Kidney epithelial cell (primary cell): ENCODE measurements around the gene MCM9. TPM values are rescaled to one million over a fixed set of nuclear protein-coding genes. Genes with fewer than 3 reads are reported as not detected.

Experiments
- DNase-seq: peaks from one replicate; pipeline ENCODE4 v3.0.0-alpha.2; 2010; ENCODE audit warnings: low read depth
- H3K27me3 ChIP-seq: 2 replicates; pipeline ENCODE4 v1.6.0; 2011; ENCODE audit warnings: low read length; ENCODE audit not compliant: control insufficient read depth, insufficient read depth
- H3K36me3 ChIP-seq: 2 replicates; pipeline ENCODE4 v1.5.1; 2011; ENCODE audit warnings: low read length; ENCODE audit not compliant: control insufficient read depth, insufficient read depth
- H3K4me3 ChIP-seq: 2 replicates; pipeline ENCODE4 v1.5.1; 2011; ENCODE audit warnings: low read depth, mild to moderate bottlenecking, control low read depth, low read length
- CTCF ChIP-seq: IDR thresholded peaks from 2 replicates; pipeline ENCODE4 v1.5.1; 2011; ENCODE audit warnings: mild to moderate bottlenecking, moderate library complexity, low read length, control low read depth, inconsistent platforms; ENCODE audit not compliant: insufficient read depth, poor library complexity, severe bottlenecking
- total RNA-seq: library from RNA; depleted of rRNA; stranded (reverse); fragments of >200 nt; gene quantifications from 2 replicates; pipeline ENCODE4 v1.2.3, GENCODE V29; 2015

Gene MCM9
- total RNA-seq, 1 donor from 2014 or later: 14.2 TPM

- no peak overlapping the region for H3K4me3 ChIP-seq
- no peaks in the 10 kb centered on the region for H3K36me3 ChIP-seq
- DNase-seq: no peak
- no peak for TF ChIP-seq CTCF
- no peaks in the 10 kb centered on the region for H3K27me3 ChIP-seq
Measured at GRCh38 chr6:118829817-118830478, 105.0 kb downstream of the MCM9 start.

- Histone ChIP-seq H3K27me3 (no peaks in the 10 kb centered on the region), H3K36me3 (no peaks in the 10 kb centered on the region), H3K4me3 (no peak overlapping the region)
- DNase-seq: no peak
- TF ChIP-seq CTCF: no peak
Measured at GRCh38 chr6:118826096-118826495, 108.9 kb downstream of the MCM9 start.

GRCh38 chr6:118825661-118826060 is 109.3 kb downstream of the MCM9 start:
- no peaks in the 10 kb centered on the region for H3K27me3 ChIP-seq
- no peak overlapping the region for H3K4me3 ChIP-seq
- TF ChIP-seq CTCF: no peak
- DNase-seq: no peak
- H3K36me3 ChIP-seq: no peaks in the 10 kb centered on the region

GRCh38 chr6:118815495-118815894 is 119.5 kb downstream of the MCM9 start:
- TF ChIP-seq CTCF: no peak
- Histone ChIP-seq H3K4me3 (no peak overlapping the region), H3K27me3 (no peaks in the 10 kb centered on the region), H3K36me3 (no peaks in the 10 kb centered on the region)
- DNase-seq: no peak

GRCh38 chr6:118813775-118814174 is 121.2 kb downstream of the MCM9 start:
- DNase-seq: no peak
- no peaks in the 10 kb centered on the region for H3K36me3 ChIP-seq
- TF ChIP-seq CTCF: no peak
- no peaks in the 10 kb centered on the region for H3K27me3 ChIP-seq
- H3K4me3 ChIP-seq: no peak overlapping the region

- no peaks in the 10 kb centered on the region for H3K27me3 ChIP-seq
- DNase-seq: no peak
- TF ChIP-seq CTCF: no peak
- H3K4me3 ChIP-seq: no peak overlapping the region
- no peaks in the 10 kb centered on the region for H3K36me3 ChIP-seq
Measured at GRCh38 chr6:118812970-118813369, 122.0 kb downstream of the MCM9 start.
